Ovary (tissue), 1 donor: ENCODE results near the gene GOLGA6L9.

Source experiments
- EP300 ChIP-seq: sonication (generic); formaldehyde crosslinking; IDR thresholded peaks from one replicate; pipeline ENCODE4 v1.6.1; 2017; ENCODE audit warnings: antibody characterized with exemption
- POLR2A ChIP-seq: fragments of 450-650 bp; IDR thresholded peaks from one replicate; pipeline ENCODE4 v1.6.1; 2017; ENCODE audit warnings: antibody characterized with exemption, mild to moderate bottlenecking, moderate library complexity

- TF ChIP-seq EP300 (no peak), POLR2A (no peak)
Measured at GRCh38 chr15:82397817-82398216, 31.8 kb upstream of the GOLGA6L9 start.
